Osteoblast (primary cell): ENCODE measurements around the gene RETREG1. TPM values are rescaled to one million over a fixed set of nuclear protein-coding genes. Genes with fewer than 3 reads are reported as not detected.

Source experiments
- DNase-seq: peaks from one replicate; pipeline ENCODE4 v3.0.0; 2011; ENCODE audit warnings: low spot score, mixed read lengths; ENCODE audit not compliant: insufficient read length; ENCODE audit errors: missing footprints
- H2AFZ ChIP-seq: 2 replicates; pipeline ENCODE4 v1.6.0; 2011; ENCODE audit warnings: mild to moderate bottlenecking, low read length
- H3K27ac ChIP-seq: 2 replicates; pipeline ENCODE4 v1.5.1; 2011; ENCODE audit warnings: mild to moderate bottlenecking, low read depth, low read length, moderate library complexity
- H3K27me3 ChIP-seq: 2 replicates; pipeline ENCODE4 v1.6.0; 2012; ENCODE audit warnings: mild to moderate bottlenecking, control low read depth, inconsistent platforms, low read length, moderate library complexity; ENCODE audit not compliant: insufficient read depth
- H3K36me3 ChIP-seq: 2 replicates; pipeline ENCODE4 v1.5.1; 2011; ENCODE audit warnings: mild to moderate bottlenecking, low read length, control low read depth, moderate library complexity; ENCODE audit not compliant: insufficient read depth
- H3K4me1 ChIP-seq: 2 replicates; pipeline ENCODE4 v1.5.1; 2011; ENCODE audit warnings: mild to moderate bottlenecking, low read length, control low read depth, moderate library complexity; ENCODE audit not compliant: insufficient read depth
- H3K4me2 ChIP-seq: 2 replicates; pipeline ENCODE4 v1.6.0; 2011; ENCODE audit warnings: mild to moderate bottlenecking, low read length; ENCODE audit not compliant: insufficient read depth
- H3K4me3 ChIP-seq: fragments of 200-600 bp; sonication (generic); 3 replicates; pipeline ENCODE4 v1.5.1; 2012; ENCODE audit warnings: mild to moderate bottlenecking, low read length, inconsistent platforms; ENCODE audit not compliant: insufficient read depth
- H3K79me2 ChIP-seq: 2 replicates; pipeline ENCODE4 v1.6.0; 2012; ENCODE audit warnings: mild to moderate bottlenecking, low read length, control low read depth, inconsistent platforms; ENCODE audit not compliant: insufficient read depth
- H3K9me3 ChIP-seq: 2 replicates; pipeline ENCODE4 v1.5.1; 2011; ENCODE audit warnings: low read depth, low read length, control low read depth
- H4K20me1 ChIP-seq: 2 replicates; pipeline ENCODE4 v1.6.0; 2012; ENCODE audit warnings: mild to moderate bottlenecking, low read length, control low read depth; ENCODE audit not compliant: insufficient read depth
- CTCF ChIP-seq: IDR thresholded peaks from 2 replicates; pipeline ENCODE4 v1.5.1; 2011; ENCODE audit warnings: mild to moderate bottlenecking, low read depth, low read length, moderate library complexity; ENCODE audit errors: extremely low read depth
- total RNA-seq: library from RNA; depleted of rRNA; stranded (reverse); fragments of >200 nt; gene quantifications from 2 replicates; pipeline ENCODE4 v1.2.3, GENCODE V29; 2012

Gene RETREG1
- total RNA-seq, 1 donor: 8.3 TPM

GRCh38 chr5:16557477-16557876 is 59.3 kb downstream of the RETREG1 start:
- Histone ChIP-seq H3K9me3 (no peaks in the 10 kb centered on the region), H3K27me3 (no peaks in the 10 kb centered on the region), H3K27ac (no peak overlapping the region), H3K4me1 (no peaks in the 10 kb centered on the region), H3K4me2 (no peak overlapping the region), H2AFZ (no peak overlapping the region), H4K20me1 (no peaks in the 10 kb centered on the region), H3K4me3 (no peak overlapping the region), H3K36me3 (no peaks in the 10 kb centered on the region), H3K79me2 (no peaks in the 10 kb centered on the region)
- TF ChIP-seq CTCF: no peak
- DNase-seq: no peak

- Histone ChIP-seq H3K36me3 (no peaks in the 10 kb centered on the region), H2AFZ (no peak overlapping the region), H3K9me3 (no peaks in the 10 kb centered on the region), H3K27me3 (no peaks in the 10 kb centered on the region), H3K27ac (no peak overlapping the region), H3K4me2 (no peak overlapping the region), H3K79me2 (no peaks in the 10 kb centered on the region), H4K20me1 (no peaks in the 10 kb centered on the region), H3K4me3 (no peak overlapping the region), H3K4me1 (peaks cover 6% of the 10 kb centered on the region)
- no peak for TF ChIP-seq CTCF
- no peak for DNase-seq
These were observed 62.7 kb downstream of the RETREG1 start for GRCh38 chr5:16554110-16554509.

GRCh38 chr5:16552666-16553343 is 64.0 kb downstream of the RETREG1 start:
- Histone ChIP-seq H3K9me3 (no peaks in the 10 kb centered on the region), H3K4me1 (peaks cover 8% of the 10 kb centered on the region), H3K27ac (no peak overlapping the region), H3K79me2 (no peaks in the 10 kb centered on the region), H4K20me1 (no peaks in the 10 kb centered on the region), H3K36me3 (no peaks in the 10 kb centered on the region), H3K4me2 (no peak overlapping the region), H2AFZ (no peak overlapping the region), H3K4me3 (no peak overlapping the region), H3K27me3 (no peaks in the 10 kb centered on the region)
- no peak for TF ChIP-seq CTCF
- no peak for DNase-seq

- no peak for TF ChIP-seq CTCF
- Histone ChIP-seq H3K79me2 (no peaks in the 10 kb centered on the region), H3K27me3 (no peaks in the 10 kb centered on the region), H3K4me1 (peaks cover 8% of the 10 kb centered on the region), H3K36me3 (no peaks in the 10 kb centered on the region), H4K20me1 (no peaks in the 10 kb centered on the region), H3K9me3 (no peaks in the 10 kb centered on the region), H2AFZ (no peak overlapping the region), H3K4me3 (no peak overlapping the region), H3K4me2 (no peak overlapping the region), H3K27ac (no peak overlapping the region)
- DNase-seq: no peak
These were observed 65.2 kb downstream of the RETREG1 start for GRCh38 chr5:16551628-16552027.
